Fibroblast of mammary gland (primary cell): Measurements from ENCODE around the gene WNT9A.
A peak's percentile ranks its signal among the peaks of the same experiment; 100 is the strongest.
"Not testable (repeated sequence)": the region's sequence is repeated elsewhere in the genome, so short reads cannot be mapped to it uniquely, and the experiment has no call there.

ENCODE experiments used
- DNase-seq: peaks from one replicate; pipeline ENCODE4 v3.0.0-alpha.2; 2010; ENCODE audit warnings: low read depth
- H3K4me3 ChIP-seq: 2 replicates; pipeline ENCODE4 v1.5.1; 2011; ENCODE audit warnings: low read depth, mild to moderate bottlenecking, low read length, moderate library complexity; ENCODE audit not compliant: control insufficient read depth
- CTCF ChIP-seq: conservative IDR thresholded peaks from 2 replicates; pipeline ENCODE4 v1.5.1; 2011; ENCODE audit warnings: low read depth, low read length, inconsistent platforms; ENCODE audit not compliant: control insufficient read depth, insufficient read depth

The WNT9A gene

GRCh38 chr1:227970076-227970995, 22.6 kb upstream of the WNT9A start:
- DNase-seq, H3K4me3 ChIP-seq: not testable (repeated sequence)

- H3K4me3 ChIP-seq = not testable (repeated sequence)
Observed at GRCh38 chr1:227967815-227968214, 20.1 kb upstream of the WNT9A start.

GRCh38 chr1:227966733-227967132, 19.0 kb upstream of the WNT9A start:
- peak; percentile 32 for TF ChIP-seq CTCF
- not testable (repeated sequence) for H3K4me3 ChIP-seq
- peak; percentile 90 for DNase-seq

More at GRCh38 chr1:227967815-227968214, 20.1 kb upstream of the WNT9A start:
- peak; percentile 41 for DNase-seq
- peak; percentile 19 for TF ChIP-seq CTCF

- H3K4me3 ChIP-seq = no peak overlapping the region
- peak; percentile 10 for DNase-seq
- TF ChIP-seq CTCF = no peak
Observed at GRCh38 chr1:227961651-227962466, 14.1 kb upstream of the WNT9A start.

GRCh38 chr1:227959325-227959860, 11.7 kb upstream of the WNT9A start:
- no peak for DNase-seq
- TF ChIP-seq CTCF = no peak
- H3K4me3 ChIP-seq = no peak overlapping the region

GRCh38 chr1:227958617-227959324, 11.0 kb upstream of the WNT9A start:
- H3K4me3 ChIP-seq = no peak overlapping the region
- TF ChIP-seq CTCF = no peak
- no peak for DNase-seq
